Uterus (tissue), 4 donors: ENCODE measurements around the gene CIAO2B. TPM values are rescaled to one million over a fixed set of nuclear protein-coding genes. Genes with fewer than 3 reads are reported as not detected.
A peak's percentile ranks its signal among the peaks of the same experiment; 100 is the strongest.

ENCODE experiments used
- DNase-seq, 2 donors: peaks; one replicate each; pipeline ENCODE4 v3.0.0-alpha.2; 2019 to 2020
- H3K27ac ChIP-seq, 2 donors: fragments of 200-600 bp; sonication (generic); 1 replicate in 1 of 2; 2 replicates in 1 of 2; pipeline ENCODE4 v1.5.1; 2016 to 2018
- H3K27me3 ChIP-seq, 2 donors: fragments of 200-600 bp; sonication (generic); one replicate each; pipeline ENCODE4 v1.5.1; 2018 to 2019; ENCODE audit warnings: control low read depth in 1 of 2
- H3K36me3 ChIP-seq, 2 donors: fragments of 200-600 bp; sonication (generic); one replicate each; pipeline ENCODE4 v1.5.1; 2019; ENCODE audit warnings: control low read depth in 1 of 2
- H3K4me1 ChIP-seq, 2 donors: fragments of 200-600 bp; sonication (generic); one replicate each; pipeline ENCODE4 v1.5.1; 2018 to 2019; ENCODE audit warnings: control low read depth in 1 of 2
- H3K4me3 ChIP-seq, 2 donors: fragments of 200-600 bp; sonication (generic); 1 replicate in 1 of 2; 2 replicates in 1 of 2; pipeline ENCODE4 v1.5.1; 2018 to 2019; ENCODE audit warnings: mild to moderate bottlenecking in 1 of 2
- H3K9me3 ChIP-seq, 2 donors: fragments of 200-600 bp; sonication (generic); one replicate each; pipeline ENCODE4 v1.5.1; 2019; ENCODE audit warnings: control low read depth in 1 of 2
- POLR2A ChIP-seq, 2 donors: fragments of 450-650 bp; IDR thresholded peaks; one replicate each; pipeline ENCODE4 v1.6.1; 2016; ENCODE audit warnings: antibody characterized with exemption in 2 of 2, mild to moderate bottlenecking in 1 of 2, moderate library complexity in 1 of 2
- intact Hi-C: fragments of 100-400 bp; cut with DNase I; formaldehyde crosslinking; loops from one replicate; pipeline ENCODE4 v1.15.1; 2023; ENCODE audit warnings: low total_unique reads
- total RNA-seq, 4 donors: library from RNA; depleted of rRNA in 3 of 4; stranded (reverse); fragments of >200 nt in 3 of 4; gene quantifications; one replicate each; pipeline versions ENCODE4 v1.1.0 to v1.2.4, GENCODE V29; 2014 to 2023
- TF ChIP-seq, protein P1 (sequence below), 4 experiments: fragments of 200-600 bp in 2 of 4; fragments of 450-650 bp in 2 of 4; sonication (generic) in 2 of 4; IDR thresholded peaks; one replicate each; pipeline ENCODE4 v1.5.1; 2016 to 2019; ENCODE audit warnings: antibody characterized with exemption in 4 of 4, mild to moderate bottlenecking in 2 of 4, moderate library complexity in 1 of 4
- donor health status: DM: yes; HTN: yes; CAD: no.

Gene CIAO2B
- total RNA-seq, 4 donors from 2014 or later: 15.9 to 76.8 (median 74.2) TPM

- Histone ChIP-seq H3K4me3 (no peak overlapping the region), H3K27ac (no peak overlapping the region), H3K27me3 (no peaks in the 10 kb centered on the region), H3K36me3 (no peaks in the 10 kb centered on the region), H3K4me1 (no peaks in the 10 kb centered on the region), H3K9me3 (no peaks in the 10 kb centered on the region)
- DNase-seq: no peak
- intact Hi-C loops: no loop called here
- TF ChIP-seq POLR2A (IDR thresholded peaks at IDR 0.05): no peak
- TF ChIP-seq, protein P1, sequence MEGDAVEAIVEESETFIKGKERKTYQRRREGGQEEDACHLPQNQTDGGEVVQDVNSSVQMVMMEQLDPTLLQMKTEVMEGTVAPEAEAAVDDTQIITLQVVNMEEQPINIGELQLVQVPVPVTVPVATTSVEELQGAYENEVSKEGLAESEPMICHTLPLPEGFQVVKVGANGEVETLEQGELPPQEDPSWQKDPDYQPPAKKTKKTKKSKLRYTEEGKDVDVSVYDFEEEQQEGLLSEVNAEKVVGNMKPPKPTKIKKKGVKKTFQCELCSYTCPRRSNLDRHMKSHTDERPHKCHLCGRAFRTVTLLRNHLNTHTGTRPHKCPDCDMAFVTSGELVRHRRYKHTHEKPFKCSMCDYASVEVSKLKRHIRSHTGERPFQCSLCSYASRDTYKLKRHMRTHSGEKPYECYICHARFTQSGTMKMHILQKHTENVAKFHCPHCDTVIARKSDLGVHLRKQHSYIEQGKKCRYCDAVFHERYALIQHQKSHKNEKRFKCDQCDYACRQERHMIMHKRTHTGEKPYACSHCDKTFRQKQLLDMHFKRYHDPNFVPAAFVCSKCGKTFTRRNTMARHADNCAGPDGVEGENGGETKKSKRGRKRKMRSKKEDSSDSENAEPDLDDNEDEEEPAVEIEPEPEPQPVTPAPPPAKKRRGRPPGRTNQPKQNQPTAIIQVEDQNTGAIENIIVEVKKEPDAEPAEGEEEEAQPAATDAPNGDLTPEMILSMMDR (IDR thresholded peaks at IDR 0.05): no peak
Measured at GRCh38 chr16:66911112-66911511, 23.1 kb downstream of the CIAO2B start.

DNA sequence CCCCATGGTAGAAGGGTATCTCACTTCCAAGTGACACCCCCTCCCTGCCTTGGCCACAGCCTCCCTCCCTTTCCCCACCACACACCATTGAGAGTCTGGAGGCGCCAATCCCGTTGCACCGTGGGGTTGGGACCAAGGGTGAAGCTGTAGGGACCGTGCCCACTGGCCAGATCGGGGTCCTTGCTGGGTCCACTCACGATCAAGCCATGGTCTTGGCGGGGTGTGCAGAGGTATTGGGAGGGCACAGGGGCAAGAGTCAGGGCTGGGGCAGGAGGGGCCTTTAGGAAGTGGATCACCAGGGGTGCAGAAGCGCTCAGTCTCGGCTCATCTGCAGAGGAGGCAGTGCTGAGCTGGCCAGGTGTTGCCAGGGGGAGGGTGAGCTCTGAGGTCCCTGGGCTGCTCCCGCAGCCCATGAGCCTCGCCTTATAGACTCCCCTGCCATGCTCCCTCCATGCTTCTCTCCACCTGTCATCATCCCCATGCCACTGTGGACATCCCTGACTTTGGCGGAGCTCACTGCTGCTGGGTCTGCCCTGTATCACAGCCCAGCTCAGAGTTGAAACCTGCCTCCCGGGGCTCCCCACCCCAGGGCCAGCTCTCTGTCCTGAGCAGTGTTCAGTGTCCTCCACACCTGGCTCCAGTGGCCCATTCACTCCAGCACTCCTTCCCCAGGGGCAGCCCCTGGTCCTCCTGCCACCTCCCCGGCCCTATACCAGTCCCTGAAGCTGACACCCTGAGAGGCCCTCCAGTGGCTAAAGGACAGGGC lies 23.8 kb downstream of the CIAO2B start:
- intact Hi-C loops: no loop called here
- no peaks in the 10 kb centered on the region for H3K4me1 ChIP-seq
- DNase-seq: no peak
- TF ChIP-seq POLR2A (IDR thresholded peaks at IDR 0.05): no peak
- H3K27me3 ChIP-seq: no peaks in the 10 kb centered on the region
- no peaks in the 10 kb centered on the region for H3K36me3 ChIP-seq
- H3K9me3 ChIP-seq: no peaks in the 10 kb centered on the region
- H3K27ac ChIP-seq: no peak overlapping the region
- H3K4me3 ChIP-seq: no peak overlapping the region

DNA sequence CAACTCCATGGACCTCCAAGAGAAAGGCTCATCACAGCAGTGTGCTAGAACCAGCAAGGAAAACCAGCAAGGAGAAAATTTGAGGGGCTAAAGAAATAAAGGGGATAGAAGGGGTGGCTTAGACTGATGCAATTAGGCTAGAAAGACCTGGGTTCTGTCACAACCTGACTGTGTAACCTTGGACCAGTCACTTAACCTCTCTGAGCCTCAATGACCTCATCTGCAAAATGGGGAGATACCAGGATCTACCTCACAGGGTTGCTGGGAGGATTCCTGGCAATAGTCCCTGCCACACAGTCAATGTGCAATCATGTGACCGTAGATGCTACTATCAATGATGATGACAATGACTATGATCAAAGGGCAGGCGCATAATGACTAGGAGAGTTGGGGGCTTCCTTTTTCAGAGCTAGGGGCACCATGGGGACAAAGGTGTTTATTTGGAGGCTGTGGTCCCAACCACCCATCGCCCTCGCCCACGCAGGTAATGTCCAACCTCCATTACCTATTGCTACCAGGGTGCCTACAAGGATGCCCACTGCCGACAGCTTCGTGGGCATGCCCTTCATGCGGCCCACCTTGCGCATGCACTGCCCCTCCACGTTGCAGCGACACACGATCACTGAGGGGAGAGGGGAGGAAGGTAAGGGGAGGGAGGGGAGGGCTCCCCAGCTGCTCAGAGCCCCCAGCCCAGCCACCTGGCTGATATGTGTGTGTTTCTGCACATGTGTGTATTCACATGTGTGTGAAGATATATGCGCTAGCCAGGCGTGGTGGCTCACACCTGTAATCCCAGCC lies 25.2 kb downstream of the CIAO2B start:
- no peaks in the 10 kb centered on the region for H3K4me1 ChIP-seq
- DNase-seq: no peak
- TF ChIP-seq POLR2A (IDR thresholded peaks at IDR 0.05): no peak
- TF ChIP-seq, protein P1 (IDR thresholded peaks at IDR 0.05): no peak

GRCh38 chr16:66908116-66908515 lies 26.1 kb downstream of the CIAO2B start:
- no peaks in the 10 kb centered on the region for H3K9me3 ChIP-seq
- no peak for DNase-seq
- peak overlapping the region in 1 of 2 donors; percentile 27 for H3K27ac ChIP-seq
- TF ChIP-seq, protein P1 (IDR thresholded peaks at IDR 0.05): no peak
- no peak for TF ChIP-seq POLR2A (IDR thresholded peaks at IDR 0.05)
- intact Hi-C loops: no loop called here
- no peaks in the 10 kb centered on the region for H3K4me1 ChIP-seq
- H3K27me3 ChIP-seq: no peaks in the 10 kb centered on the region
- no peak overlapping the region for H3K4me3 ChIP-seq
- H3K36me3 ChIP-seq: no peaks in the 10 kb centered on the region

More for the DNA sequence above, 25.2 kb downstream of the CIAO2B start:
- Histone ChIP-seq H3K27me3 (no peaks in the 10 kb centered on the region), H3K36me3 (no peaks in the 10 kb centered on the region), H3K9me3 (no peaks in the 10 kb centered on the region), H3K4me3 (no peak overlapping the region), H3K27ac (no peak overlapping the region)
- intact Hi-C loops: no loop called here

GRCh38 chr16:66906916-66907836 lies 27.0 kb downstream of the CIAO2B start:
- H3K27me3 ChIP-seq: no peaks in the 10 kb centered on the region
- H3K4me3 ChIP-seq: no peak overlapping the region
- no peaks in the 10 kb centered on the region for H3K36me3 ChIP-seq
- H3K27ac ChIP-seq: peak overlapping the region; percentile 35 to 47
- H3K4me1 ChIP-seq: no peaks in the 10 kb centered on the region
- DNase-seq: no peak
- no peaks in the 10 kb centered on the region for H3K9me3 ChIP-seq
- TF ChIP-seq, protein P1 (IDR thresholded peaks at IDR 0.05): no peak
- no peak for TF ChIP-seq POLR2A (IDR thresholded peaks at IDR 0.05)
- intact Hi-C loops: no loop called here
